Right ventricle myocardium superior (tissue), 1 donor: Measurements from ENCODE around the gene ABO. TPM values are rescaled to one million over a fixed set of nuclear protein-coding genes. Genes with fewer than 3 reads are reported as not detected.
"Not testable (repeated sequence)": the region's sequence is repeated elsewhere in the genome, so short reads cannot be mapped to it uniquely, and the experiment has no call there.

Source experiments
- ATAC-seq: fragments of 200-7000 bp; cut with Tn5 transposase; one replicate; pipeline ENCODE4 v1.9.1; 2020; ENCODE audit warnings: mild to moderate bottlenecking; ENCODE audit not compliant: poor library complexity
- DNase-seq: peaks from one replicate; pipeline ENCODE4 v3.0.0-alpha.2; 2020
- intact Hi-C: fragments of 100-400 bp; cut with DNase I; formaldehyde crosslinking; loops from one replicate; pipeline ENCODE4 v1.11.2; 2022
- long read RNA-seq: library from polyadenylated mRNA; unstranded; transcript quantifications from one replicate; pipeline ENCODE4 v2.0.0, GENCODE V29; 2021
- total RNA-seq: library from RNA; stranded (reverse); fragmentation: NEBNext Ultra II Directional; extraction: Animal tissue kit (Norgen Biotek cat#: 25700); gene quantifications from one replicate; pipeline ENCODE4 v1.2.1, GENCODE V29; 2021
- donor health status: DM: no; HTN: yes; CAD: no; lungs with severe emphysema.

The ABO gene
- 2.4 TPM for total RNA-seq
- long read RNA-seq, partial matches to known transcripts, result 0 of 2 reads
- long read RNA-seq, other reads (novel, unspliced or antisense), result 2 of 2 reads

GRCh38 chr9:133275105-133276000 lies at the start of gene ABO:
Gene ABO, minus strand, starts transcription at chr9:133275201.
- intact Hi-C loops, result loop anchor here (10.0 kb wide), 1 partner anchor 91 kb away; no protein-coding TSS in a partner anchor
- DNase-seq, result peak; percentile 51
- peak; percentile 87 for ATAC-seq

DNA sequence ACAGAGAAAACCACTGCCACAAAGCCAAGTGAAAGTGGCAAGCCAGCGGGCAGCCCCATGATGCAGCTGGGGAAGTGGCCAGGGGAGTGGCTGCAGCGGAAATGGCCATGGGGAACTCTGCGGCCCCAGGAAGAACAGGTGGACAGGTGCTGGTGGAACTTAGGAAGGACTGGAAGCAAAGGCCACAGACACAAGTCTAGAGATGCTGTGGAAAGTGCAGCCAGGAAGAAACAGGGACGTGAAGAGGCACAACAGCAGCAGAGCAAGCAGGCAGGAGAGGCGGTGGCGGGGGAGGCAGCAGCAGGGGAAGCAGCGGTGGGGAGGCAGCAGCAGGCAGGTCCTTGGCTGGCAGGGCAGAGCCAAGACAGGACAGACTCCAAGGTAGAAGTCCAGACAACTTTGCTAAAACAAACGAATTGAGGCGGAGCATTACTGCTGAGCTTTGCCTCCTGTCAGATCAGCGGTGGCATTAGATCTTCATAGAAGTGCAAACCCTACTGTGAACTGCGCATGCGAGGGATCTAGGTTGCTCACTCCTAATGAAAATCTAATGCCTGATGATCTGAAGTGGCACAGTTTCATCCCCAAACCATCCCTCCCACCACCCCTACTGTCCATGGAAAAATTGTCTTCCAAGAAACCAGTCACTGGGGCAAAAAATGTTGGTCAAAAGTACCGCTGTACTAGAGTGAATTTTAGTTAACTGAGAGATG lies 49.1 kb upstream of the ABO start:
- intact Hi-C loops, result no loop called here
- ATAC-seq (no peak), DNase-seq (no peak)

- DNase-seq (no peak), ATAC-seq (no peak)
- intact Hi-C loops, result no loop called here
Observed at GRCh38 chr9:133323211-133323610, 48.2 kb upstream of the ABO start.

DNA sequence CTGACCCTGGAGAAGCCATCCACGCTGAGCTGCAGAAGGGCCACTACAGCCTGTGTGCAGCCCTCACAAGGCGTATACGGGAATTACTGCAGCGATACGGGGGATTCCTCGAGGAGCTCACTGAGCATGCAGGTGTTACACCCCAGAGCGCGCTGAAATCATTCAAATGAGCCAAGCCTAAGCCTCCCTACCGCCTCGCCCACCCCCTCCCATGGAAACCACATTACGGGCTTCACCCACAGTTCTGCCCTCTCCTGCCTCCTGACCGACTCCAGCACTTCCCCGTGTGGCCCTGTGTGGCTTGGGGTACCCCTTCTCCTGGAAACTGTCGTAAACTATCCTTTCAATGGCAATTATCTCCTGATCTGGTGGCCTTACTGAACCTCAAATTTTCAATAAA lies 47.7 kb upstream of the ABO start:
- no peak for ATAC-seq
- intact Hi-C loops, result no loop called here

GRCh38 chr9:133321411-133321935 lies 46.5 kb upstream of the ABO start:
- no peak for DNase-seq
- intact Hi-C loops, result no loop called here
- no peak for ATAC-seq

More for the DNA sequence above, 47.7 kb upstream of the ABO start:
- DNase-seq, result no peak

GRCh38 chr9:133320421-133320881 lies 45.5 kb upstream of the ABO start:
- ATAC-seq (no peak), DNase-seq (no peak)
- intact Hi-C loops, result no loop called here

DNA sequence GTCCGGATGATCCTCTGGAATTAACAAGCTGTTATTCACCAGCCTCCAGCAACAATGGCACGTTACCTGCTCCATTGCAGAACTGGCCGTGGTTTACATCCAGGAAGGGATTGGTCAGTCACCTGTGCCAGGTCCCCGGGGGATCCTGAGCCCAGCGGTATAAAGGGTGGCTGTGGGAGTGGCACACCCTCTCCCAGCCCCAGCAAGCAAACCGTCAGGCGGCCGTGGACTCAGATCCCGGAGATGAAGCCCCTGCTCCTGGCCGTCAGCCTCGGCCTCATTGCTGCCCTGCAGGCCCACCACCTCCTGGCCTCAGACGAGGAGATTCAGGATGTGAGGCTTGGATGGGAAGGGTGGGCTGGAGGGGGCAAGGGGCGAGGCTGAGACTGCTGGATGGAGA lies 42.5 kb upstream of the ABO start:
- ATAC-seq, DNase-seq, intact Hi-C loops: not testable (repeated sequence)

DNA sequence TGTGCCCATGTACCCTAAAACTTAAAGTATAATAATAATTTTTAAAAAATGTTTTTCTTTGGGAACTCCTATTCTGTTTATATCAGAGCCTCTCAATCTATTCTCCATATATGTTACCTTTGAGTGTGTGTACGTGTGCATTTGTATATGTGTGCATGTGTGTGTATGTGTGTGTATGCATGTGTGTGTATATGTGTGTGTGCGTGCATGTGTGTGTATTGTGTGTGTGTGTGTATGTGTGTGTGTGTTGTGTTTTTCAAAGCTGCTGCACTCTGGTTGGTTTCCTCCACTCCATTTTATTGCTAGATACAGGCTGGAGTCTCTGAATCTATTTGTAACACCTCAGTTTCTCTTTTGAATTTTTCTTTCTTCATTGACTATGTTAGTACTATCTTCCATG lies 41.0 kb upstream of the ABO start:
- intact Hi-C loops, result no loop called here
- ATAC-seq, result no peak

GRCh38 chr9:133309608-133310007 lies 34.6 kb upstream of the ABO start:
- no peak for DNase-seq
- no peak for ATAC-seq
- intact Hi-C loops, result no loop called here

More for the DNA sequence above, 41.0 kb upstream of the ABO start:
- DNase-seq, result no peak

- DNase-seq (no peak), ATAC-seq (no peak)
- intact Hi-C loops, result no loop called here
Observed at GRCh38 chr9:133307301-133307700, 32.3 kb upstream of the ABO start.

DNA sequence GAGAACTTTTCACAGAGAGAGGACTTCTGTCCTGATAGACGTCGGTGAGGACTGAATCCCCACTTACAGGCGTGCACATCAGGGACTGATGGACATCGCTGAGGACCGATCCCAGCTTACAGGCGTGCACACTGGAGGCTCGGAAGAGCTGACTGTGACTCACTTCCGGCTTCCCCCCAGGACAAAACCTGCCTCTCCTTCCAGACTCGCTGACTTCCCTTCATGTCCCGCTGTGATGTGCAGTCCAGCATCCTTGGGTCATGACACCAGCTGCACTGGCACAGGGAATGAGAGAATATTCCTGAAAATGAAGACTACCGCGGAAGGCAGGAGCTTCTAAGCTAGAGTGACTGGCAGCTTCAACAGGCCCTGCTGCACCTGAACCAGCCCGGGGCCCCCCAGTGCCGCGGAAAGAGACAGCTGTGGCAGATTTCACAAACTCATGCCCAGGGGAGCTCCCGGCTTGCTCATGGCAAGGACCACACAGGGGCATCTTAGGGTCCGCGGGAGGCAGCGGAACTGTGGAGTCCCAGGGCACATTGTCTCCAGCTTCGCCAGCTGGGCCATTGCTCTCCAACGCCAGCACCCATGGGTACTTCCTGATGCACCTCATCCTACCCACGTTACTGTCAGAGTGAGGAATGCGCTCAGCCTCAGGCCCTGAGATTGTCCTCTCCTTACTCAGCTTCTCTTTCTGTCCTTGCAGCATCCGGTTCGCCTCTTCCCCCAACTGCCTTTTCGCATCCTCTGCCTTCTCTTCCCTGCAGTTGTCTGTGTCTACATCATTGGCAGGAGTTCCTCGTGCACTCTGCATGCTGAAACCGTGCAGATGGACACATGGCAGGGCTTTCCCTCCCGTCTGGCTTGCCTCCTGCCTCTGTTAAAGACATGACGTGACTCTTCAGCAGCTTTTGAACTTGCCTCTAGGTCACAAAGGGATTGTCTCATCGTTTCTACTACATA lies 31.5 kb upstream of the ABO start:
- no peak for DNase-seq
- intact Hi-C loops, result no loop called here
- no peak for ATAC-seq

- intact Hi-C loops, result no loop called here
- ATAC-seq, result no peak
Observed at GRCh38 chr9:133305731-133306130, 30.7 kb upstream of the ABO start.

DNA sequence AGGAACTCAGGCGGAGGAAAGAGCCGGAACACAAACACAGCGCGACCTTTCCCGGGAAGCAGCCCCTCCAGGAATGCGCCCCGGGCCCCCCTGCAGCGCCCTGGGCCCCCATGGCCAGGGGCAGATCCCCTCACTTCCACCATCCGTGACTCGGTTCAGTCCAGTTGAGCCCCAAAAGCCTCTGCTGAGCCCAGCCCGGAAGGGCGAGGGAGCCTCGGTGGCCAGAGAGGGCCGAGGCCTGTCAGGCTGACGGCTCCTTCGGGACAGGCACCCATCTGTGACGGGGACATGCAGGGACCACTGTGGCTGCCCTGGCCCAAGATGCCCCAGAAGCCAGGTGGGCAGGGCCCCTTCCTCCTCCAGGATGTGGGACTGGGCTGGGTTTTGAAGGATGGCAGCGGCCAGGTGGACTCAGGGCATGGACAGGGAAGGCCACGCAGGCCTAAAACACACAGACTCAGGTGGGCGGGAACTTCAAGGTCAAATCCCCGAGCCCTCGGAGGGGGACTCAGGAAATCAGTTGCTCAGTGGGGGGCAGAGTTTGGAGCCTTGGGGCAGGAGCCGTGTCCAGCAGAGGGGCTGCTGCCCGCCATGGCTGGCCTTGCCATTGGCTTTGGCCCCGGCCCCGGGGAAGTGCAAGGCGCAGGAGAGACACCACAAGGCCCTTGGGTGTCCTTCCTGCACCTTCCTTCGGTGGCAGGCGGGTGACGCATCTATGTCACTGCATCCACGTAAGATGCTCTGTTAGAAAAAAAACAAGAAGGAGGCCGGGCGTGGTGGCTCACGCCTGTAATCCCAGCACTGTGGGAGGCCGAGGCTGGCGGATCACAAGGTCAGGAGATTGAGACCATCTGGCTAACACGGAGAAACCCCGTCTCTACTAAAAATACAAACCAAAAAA lies 29.7 kb upstream of the ABO start:
- ATAC-seq (no peak), DNase-seq (no peak)
- intact Hi-C loops, result no loop called here

More at GRCh38 chr9:133305731-133306130, 30.7 kb upstream of the ABO start:
- DNase-seq, result no peak

GRCh38 chr9:133304158-133304470 lies 29.1 kb upstream of the ABO start:
- intact Hi-C loops, result no loop called here
- no peak for ATAC-seq
- DNase-seq, result no peak

- intact Hi-C loops, result no loop called here
- ATAC-seq (no peak), DNase-seq (no peak)
Observed at GRCh38 chr9:133303266-133304157, 28.5 kb upstream of the ABO start.
